Pancreas (tissue), 10 donors: Measurements from ENCODE around the gene CCDC74B. TPM values are rescaled to one million over a fixed set of nuclear protein-coding genes. Genes with fewer than 3 reads are reported as not detected.
A peak's percentile ranks its signal among the peaks of the same experiment; 100 is the strongest.
"Not testable (repeated sequence)": the region's sequence is repeated elsewhere in the genome, so short reads cannot be mapped to it uniquely, and the experiment has no call there.

Source experiments
- ATAC-seq, 4 donors: fragments of 200-7000 bp; cut with Tn5 transposase; one replicate each; pipeline versions ENCODE4 v1.8.0 to v1.9.1; 2020; ENCODE audit warnings: mild to moderate bottlenecking in 4 of 4, moderate library complexity in 4 of 4
- DNase-seq, 6 donors: peaks; one replicate each; pipeline ENCODE4 v3.0.0-alpha.2; 2020
- FAIRE-seq: peaks from 2 replicates; lab custom pipeline; 2012; peaks lifted over from hg19 to GRCh38; lab: Jason Lieb, UNC
- H3K27ac ChIP-seq, 4 donors: fragments of 200-600 bp; sonication (generic); 1 replicate in 3 of 4; 2 replicates in 1 of 4; pipeline versions ENCODE4 v1.5.0 to v1.8.0; 2020
- H3K27me3 ChIP-seq, 4 donors: fragments of 200-600 bp; one replicate each; pipeline ENCODE4 v1.8.0; 2021
- H3K36me3 ChIP-seq, 3 donors: fragments of 200-600 bp; sonication (generic) in 1 of 3; one replicate each; pipeline versions ENCODE4 v1.5.0 to v1.8.0; 2020 to 2021
- H3K4me1 ChIP-seq, 3 donors: fragments of 200-600 bp; one replicate each; pipeline ENCODE4 v1.8.0; 2021
- H3K4me3 ChIP-seq, 4 donors: fragments of 200-600 bp; sonication (generic) in 2 of 4; one replicate each; pipeline versions ENCODE4 v1.5.0 to v1.8.0; 2020 to 2021
- H3K9me3 ChIP-seq, 4 donors: fragments of 200-600 bp; one replicate each; pipeline ENCODE4 v1.8.0; 2021
- CTCF ChIP-seq, 4 donors: fragments of 200-600 bp; sonication (generic) in 3 of 4; IDR thresholded peaks; one replicate each; pipeline versions ENCODE4 v1.5.0 to v1.8.0; 2021; ENCODE audit warnings: antibody characterized with exemption in 4 of 4
- WGBS, 2 donors: extraction: QIAGEN DNeasy Blood & Tissue Kit; methylation state at CpG; one replicate each; pipeline ENCODE4 v1.1.7; 2013; 5-methylcytosine and 5-hydroxymethylcytosine counted together
- intact Hi-C, 3 donors: fragments of 100-400 bp; cut with DNase I; formaldehyde crosslinking; loops; one replicate each; pipeline versions ENCODE4 v1.11.1 to v1.14.2; 2022
- polyA plus RNA-seq, 2 donors: library from polyadenylated mRNA; stranded (reverse); fragments of 200-250 nt; gene quantifications; one replicate each; pipeline ENCODE4 v1.2.3, GENCODE V29; 2013
- total RNA-seq, 6 donors: library from RNA; stranded (reverse); fragmentation: NEBNext Ultra II Directional in 4 of 6; extraction: Animal tissue kit (Norgen Biotek cat#: 25700) in 4 of 6; gene quantifications; one replicate each; pipeline versions ENCODE4 v1.2.1 to v1.2.4, GENCODE V29; 2021 to 2023
- donor health status: healthy with polysubstance abuse.
- donor health status: DM: no; HTN: no; CAD: no; lungs with moderate emphysema.
- donor health status: DM: no; HTN: no; CAD: no.
- donor health status: control.
- donor health status: control.
- donor health status: Bipolar disorder and iron deficiency.
- donor health status: DM: yes; HTN: yes; CAD: no.
- donor health status: DM: no; HTN: no; CAD: no.
- donor health status: DM: no; HTN: no; CAD: no.
- donor health status: DM: yes; HTN: yes; CAD: no.

CCDC74B gene
- total and polyA plus RNA-seq, 8 donors = 0.34 to 6.3 (median 0.50) TPM

DNA sequence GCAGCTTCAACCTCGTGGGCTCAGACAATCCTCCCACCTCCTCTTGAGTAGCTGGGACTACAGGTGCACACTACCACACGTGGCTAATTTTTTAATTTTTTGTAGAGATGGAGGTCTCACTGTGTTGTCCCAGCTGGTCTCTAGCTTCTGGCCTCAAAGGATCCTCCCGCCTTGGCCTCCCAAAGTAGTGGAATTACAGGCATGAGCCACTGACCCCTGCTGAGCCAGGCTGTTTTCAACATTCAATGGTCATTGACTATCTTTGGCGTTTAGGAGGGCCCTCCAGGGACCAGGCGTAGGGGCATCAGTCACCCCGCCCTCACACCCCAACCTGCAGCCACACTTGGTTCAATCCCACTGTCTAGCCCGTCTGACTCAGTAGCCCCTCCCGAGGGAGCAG lies 42.4 kb upstream of the CCDC74B start:
- Histone ChIP-seq H3K9me3 (no peaks in the 10 kb centered on the region), H3K27ac (no peak overlapping the region), H3K36me3 (no peaks in the 10 kb centered on the region), H3K4me3 (no peak overlapping the region), H3K27me3 (no peaks in the 10 kb centered on the region), H3K4me1 (no peaks in the 10 kb centered on the region)
- no peak for FAIRE-seq
- WGBS, 2 donors = 81 to 90% methylated on average over 7 to 8 of the region's 8 CpGs
- no peak for TF ChIP-seq CTCF (IDR thresholded peaks at IDR 0.05)
- DNase-seq = peak in 1 of 6 donors; percentile 15
- no peak for ATAC-seq
- intact Hi-C loops = no loop called here

GRCh38 chr2:130186391-130186790 lies 41.5 kb upstream of the CCDC74B start:
- ATAC-seq (no peak), DNase-seq (no peak), FAIRE-seq (no peak)
- Histone ChIP-seq H3K27ac (no peak overlapping the region), H3K4me1 (no peaks in the 10 kb centered on the region), H3K36me3 (no peaks in the 10 kb centered on the region), H3K9me3 (no peaks in the 10 kb centered on the region), H3K27me3 (no peaks in the 10 kb centered on the region), H3K4me3 (no peak overlapping the region)
- no peak for TF ChIP-seq CTCF (IDR thresholded peaks at IDR 0.05)
- 84 to 88% methylated on average over 5 of the region's 5 CpGs for WGBS, 2 donors
- intact Hi-C loops = no loop called here

DNA sequence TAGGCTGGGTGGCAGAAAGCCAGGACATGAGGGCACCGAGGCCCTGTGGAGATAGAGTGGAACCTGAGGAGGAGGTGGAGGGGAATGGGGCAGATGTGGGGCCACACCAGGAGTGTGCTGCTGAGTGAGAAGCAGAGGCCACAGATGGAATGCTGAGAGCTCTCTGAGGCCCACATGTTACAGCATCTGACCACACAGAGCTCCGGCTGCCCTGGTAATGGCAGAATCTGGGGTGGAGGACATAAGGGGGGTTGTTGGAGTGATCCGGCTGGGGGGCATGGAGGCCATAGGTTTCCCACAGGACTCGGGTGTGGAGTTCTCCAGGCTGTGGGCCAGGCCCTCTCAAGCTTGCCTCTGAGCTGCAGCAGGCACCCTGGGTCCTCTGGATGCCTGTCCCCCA lies 41.0 kb upstream of the CCDC74B start:
- no peak for TF ChIP-seq CTCF (IDR thresholded peaks at IDR 0.05)
- WGBS, 2 donors = 74 to 75% methylated on average over 4 of the region's 4 CpGs
- no peak overlapping the region for H3K4me3 ChIP-seq
- H3K27ac ChIP-seq = no peak overlapping the region
- intact Hi-C loops = no loop called here
- no peaks in the 10 kb centered on the region for H3K36me3 ChIP-seq
- ATAC-seq (no peak), FAIRE-seq (no peak), DNase-seq (no peak)
- H3K9me3 ChIP-seq = no peaks in the 10 kb centered on the region
- H3K27me3 ChIP-seq = no peaks in the 10 kb centered on the region
- H3K4me1 ChIP-seq = no peaks in the 10 kb centered on the region

DNA sequence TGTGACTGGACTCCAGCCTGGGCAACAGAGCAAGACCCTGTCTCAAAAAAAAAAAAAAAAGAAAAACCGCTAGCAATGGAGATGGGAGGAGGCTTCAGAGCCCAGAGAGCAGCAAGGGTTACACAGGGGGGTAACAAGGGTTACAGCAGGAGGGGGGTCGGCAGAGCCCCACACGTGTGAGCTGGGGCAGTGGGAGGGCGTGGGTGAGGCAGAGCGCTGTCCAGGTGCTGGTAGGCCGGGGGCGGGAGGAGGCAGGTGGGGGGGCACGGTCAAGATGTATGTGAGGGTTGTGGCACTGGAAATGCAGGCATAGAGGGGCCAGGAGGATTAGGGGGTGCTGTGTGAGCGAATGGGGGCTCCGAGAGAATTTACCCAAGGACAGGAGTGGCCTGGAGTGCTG lies 40.5 kb upstream of the CCDC74B start:
- no peaks in the 10 kb centered on the region for H3K27me3 ChIP-seq
- no peak overlapping the region for H3K27ac ChIP-seq
- no peaks in the 10 kb centered on the region for H3K36me3 ChIP-seq
- ATAC-seq (no peak), DNase-seq (no peak), FAIRE-seq (no peak)
- no peak for TF ChIP-seq CTCF (IDR thresholded peaks at IDR 0.05)
- H3K9me3 ChIP-seq = no peaks in the 10 kb centered on the region
- no peak overlapping the region for H3K4me3 ChIP-seq
- intact Hi-C loops = no loop called here
- H3K4me1 ChIP-seq = peaks cover 3 to 4% (median 3%) of the 10 kb centered on the region in 3 donors
- WGBS, 2 donors = 71 to 86% methylated on average over 4 to 10 of the region's 10 CpGs

DNA sequence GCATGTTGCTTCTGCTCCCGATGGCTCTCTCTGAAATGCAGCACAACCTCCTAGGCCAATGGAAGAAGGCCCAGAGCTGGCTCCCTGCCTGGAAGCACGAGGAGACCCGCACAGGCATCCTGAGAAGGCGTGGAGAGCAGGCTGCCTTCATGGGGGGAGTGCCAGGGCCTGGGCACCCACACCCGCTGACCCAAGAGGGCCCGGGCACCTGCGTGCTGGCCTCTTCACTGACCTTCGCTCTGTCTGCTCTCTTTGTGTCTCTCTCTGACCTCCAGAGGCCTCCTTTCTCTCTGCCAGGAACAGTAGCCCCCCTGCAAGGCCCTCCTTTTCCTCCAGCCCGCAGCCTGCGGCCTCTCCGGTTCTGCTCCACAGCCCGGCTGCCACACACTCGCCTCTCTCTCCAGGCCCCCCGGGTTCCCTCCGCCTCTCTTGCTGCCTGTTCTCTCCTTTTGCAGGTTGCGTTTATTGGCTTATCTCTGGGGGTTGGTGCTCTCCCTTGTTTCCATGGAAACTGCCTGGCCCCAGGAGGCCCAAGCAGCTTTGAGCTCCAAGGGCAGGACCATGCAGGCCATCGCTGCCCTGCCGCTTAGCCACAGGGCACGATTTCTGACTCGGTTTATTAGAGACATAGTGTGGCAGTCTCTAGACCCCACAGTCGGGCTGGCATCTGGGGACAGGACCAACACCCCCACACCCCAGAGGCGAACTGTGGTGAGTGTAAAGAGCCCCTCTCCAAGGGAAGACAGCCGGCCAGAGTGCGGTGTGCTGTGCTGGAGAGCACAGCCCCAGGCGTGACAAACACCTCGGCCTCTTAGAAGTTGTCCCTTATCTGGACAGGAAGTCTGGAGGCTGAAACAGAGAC lies 38.8 kb upstream of the CCDC74B start:
- H3K27ac ChIP-seq = no peak overlapping the region
- intact Hi-C loops = no loop called here
- peaks cover 6% of the 10 kb centered on the region in 3 donors for H3K4me1 ChIP-seq
- no peak for TF ChIP-seq CTCF (IDR thresholded peaks at IDR 0.05)
- FAIRE-seq (no peak), ATAC-seq (no peak), DNase-seq (peak in 2 of 6 donors; percentile 23 to 47)
- no peaks in the 10 kb centered on the region for H3K9me3 ChIP-seq
- no peaks in the 10 kb centered on the region for H3K36me3 ChIP-seq
- no peaks in the 10 kb centered on the region for H3K27me3 ChIP-seq
- peak overlapping the region in 1 of 4 donors; percentile 98 for H3K4me3 ChIP-seq
- 66 to 73% methylated on average over 26 of the region's 26 CpGs for WGBS, 2 donors

DNA sequence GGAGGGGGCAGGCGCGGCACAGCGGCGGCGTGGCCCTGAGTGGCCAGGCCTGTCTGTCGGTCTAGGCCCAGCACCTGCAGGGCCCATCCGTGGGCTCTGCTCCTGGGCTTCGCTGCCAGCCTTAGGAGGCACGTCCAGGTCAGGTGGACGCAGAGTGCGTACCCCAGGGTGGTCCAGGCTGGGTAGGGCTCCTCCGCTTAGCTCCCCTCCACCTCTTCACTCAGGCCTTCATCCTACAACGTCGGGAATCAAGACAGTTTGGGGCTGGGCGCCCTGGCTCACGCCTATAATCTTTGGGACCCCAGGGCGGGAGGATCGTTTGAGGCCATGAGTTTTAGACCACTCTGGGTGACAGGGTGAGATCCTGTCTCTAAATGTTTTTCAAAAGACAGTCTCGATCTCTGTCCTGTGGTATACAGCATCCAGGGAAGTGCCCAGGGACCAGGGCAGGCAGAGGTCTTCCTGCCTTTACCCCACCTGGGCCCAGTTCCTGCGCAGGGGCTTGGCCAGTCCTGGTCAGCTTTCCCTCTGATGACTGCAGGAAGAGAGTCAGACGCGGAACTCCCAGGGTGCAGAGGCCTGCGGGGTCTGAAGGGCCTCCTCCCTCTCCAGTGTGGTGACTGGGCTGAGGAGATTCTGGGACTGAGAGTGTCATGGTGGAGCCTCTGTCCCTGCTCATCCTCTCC lies 38.1 kb upstream of the CCDC74B start:
- intact Hi-C loops, H3K36me3 ChIP-seq, FAIRE-seq, H3K27ac ChIP-seq, H3K27me3 ChIP-seq, H3K4me1 ChIP-seq, H3K9me3 ChIP-seq: not testable (repeated sequence)
- H3K4me3 ChIP-seq = peak overlapping the region; percentile 20 to 98 (median 86)
- ATAC-seq (peak in 3 of 4 donors; percentile 16 to 29 (median 19)), DNase-seq (peak in 1 of 6 donors; percentile 19)
- WGBS, 2 donors = 17 to 47% methylated on average over 16 to 23 of the region's 23 CpGs
